GM21786 (cell line): ENCODE data around the gene DNMT3B.
"Not testable (repeated sequence)": the region's sequence is repeated elsewhere in the genome, so short reads cannot be mapped to it uniquely, and the experiment has no call there.

Source experiments
- ATAC-seq: cut with Tn5 transposase; IDR thresholded peaks from one replicate; pipeline ENCODE4 v1.9.1; 2021; ENCODE audit not compliant: unreplicated experiment

Gene DNMT3B

DNA sequence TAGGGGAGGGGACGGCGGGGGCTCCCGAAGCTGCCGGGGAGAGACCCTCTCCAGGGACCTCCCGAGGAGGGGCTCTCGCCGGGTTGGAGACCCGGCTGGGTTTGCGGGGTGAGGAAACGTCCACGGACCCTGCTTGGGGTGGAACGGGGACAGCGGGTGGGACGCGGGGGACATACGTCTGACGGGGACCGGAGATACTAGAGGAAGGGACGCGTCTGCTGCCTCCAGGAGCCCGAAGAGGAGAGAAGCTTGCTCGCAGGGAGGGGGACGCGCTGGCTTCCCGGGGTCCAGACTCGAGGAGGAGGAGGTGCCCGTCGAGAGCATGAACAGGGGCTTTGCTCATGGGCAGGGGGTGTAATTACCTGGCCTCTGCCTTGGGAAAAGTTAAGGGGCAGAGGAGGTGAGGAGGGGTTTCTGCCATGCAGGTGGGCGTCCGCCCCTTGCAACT lies 593 bp downstream of the DNMT3B start:
- ATAC-seq, result no peak

DNA sequence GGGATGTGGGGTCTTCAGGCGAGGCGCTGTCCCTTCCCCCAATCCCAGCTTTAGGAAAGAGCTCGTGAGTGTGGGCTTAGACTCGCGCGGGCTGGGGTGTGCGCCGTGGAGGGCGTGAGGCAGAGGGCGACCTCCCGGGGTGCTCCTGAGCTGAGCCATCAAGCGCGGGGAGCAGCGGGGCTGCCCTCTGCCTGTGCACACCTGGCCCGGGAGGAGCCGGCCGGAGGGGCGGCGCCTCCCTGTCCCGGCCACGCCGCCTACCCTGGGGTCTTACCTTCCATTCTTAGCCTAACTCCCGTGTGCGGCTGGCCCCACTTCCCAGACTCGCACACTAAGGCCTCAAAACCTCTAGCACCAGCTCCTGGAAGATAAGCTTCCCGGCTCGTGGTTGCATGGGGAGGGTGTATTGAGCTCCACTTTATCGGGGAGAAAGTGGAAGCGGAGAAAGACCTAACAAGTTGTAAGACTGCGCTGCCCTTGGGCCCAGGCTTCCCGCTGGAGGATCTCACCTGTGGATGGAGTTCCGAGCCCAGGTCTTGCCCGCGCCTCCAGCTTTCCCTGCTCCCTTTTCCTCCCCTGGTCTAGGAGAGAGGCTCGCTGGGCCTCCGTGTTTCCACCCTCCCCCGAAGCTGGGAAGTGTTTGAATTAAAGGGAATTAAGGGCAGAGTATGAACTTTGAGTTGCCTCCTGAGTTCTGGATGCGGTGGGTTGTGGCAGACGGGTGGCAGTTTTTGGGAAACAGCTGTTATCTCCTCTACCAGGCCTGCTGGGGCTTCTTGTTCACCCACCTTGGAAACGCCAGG lies 1.2 kb downstream of the DNMT3B start:
- ATAC-seq, result no peak

DNA sequence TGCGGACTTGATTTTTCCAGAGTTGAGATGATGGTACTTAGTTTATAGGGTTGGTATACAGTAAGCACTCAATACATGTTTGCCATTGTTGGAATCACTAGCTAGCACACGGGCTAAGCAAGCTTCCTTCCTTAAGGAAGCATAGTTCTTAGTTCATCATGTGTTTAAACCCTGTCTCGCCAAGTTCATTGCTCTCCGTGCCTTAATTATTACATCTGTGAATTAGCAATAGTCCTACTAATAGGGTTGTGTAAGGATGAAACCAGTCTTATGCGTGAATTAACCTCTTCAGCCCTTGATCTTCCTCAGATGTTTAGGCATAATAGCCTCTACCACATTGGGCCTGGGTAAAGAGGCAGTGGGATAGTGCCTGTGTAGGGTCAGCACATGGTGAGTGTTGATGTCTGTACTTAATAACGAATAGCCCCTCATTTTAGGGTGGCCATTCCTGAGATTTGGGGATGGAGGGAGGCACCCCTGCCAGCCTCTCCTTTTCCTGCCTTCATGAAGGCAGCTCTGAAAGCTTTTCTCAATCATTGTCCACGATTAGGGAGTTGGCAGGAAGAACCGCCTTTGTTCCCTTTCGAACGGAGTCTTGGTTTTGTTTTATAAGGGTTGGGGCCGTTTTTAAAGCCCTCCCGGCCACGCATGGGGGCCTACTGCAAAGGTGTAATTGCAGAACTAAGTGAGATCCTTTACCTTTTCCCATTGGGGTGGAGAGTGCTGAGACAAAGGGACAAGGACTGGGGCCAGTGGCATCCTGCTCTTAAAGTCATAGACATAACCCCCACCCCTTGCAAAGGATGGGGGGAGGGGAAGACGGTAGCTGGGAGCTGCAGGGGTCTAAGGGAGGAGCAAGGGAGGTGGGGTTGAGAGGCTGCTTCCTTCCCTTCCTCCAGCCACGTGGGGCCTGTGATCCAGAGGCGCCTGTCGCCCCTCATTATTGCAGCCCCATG lies 2.1 kb downstream of the DNMT3B start:
- no peak for ATAC-seq

GRCh38 chr20:32765230-32765875 lies 3.2 kb downstream of the DNMT3B start:
- ATAC-seq, result not testable (repeated sequence)

- ATAC-seq, result no peak
Observed at GRCh38 chr20:32767418-32768198, 5.4 kb downstream of the DNMT3B start.

DNA sequence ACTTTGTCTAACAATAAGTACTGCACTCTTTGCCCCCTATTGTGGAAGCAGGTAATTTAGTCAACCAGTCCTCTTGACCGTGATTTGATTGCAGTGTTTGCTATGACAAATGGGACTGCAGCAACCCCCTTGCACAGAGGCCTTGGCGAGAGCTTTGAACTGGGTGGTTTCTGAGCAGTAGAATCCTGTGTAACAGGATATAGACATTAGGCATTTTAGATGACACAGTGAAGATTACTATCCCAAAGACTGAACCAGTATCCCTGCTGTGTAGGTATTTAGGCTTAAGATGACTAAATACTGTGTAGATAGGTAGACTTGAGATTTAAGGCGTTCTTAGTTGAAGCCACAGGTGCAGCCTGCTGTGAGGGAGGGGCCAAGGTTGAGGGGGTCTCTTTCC lies 9.9 kb downstream of the DNMT3B start:
- ATAC-seq, result no peak

DNA sequence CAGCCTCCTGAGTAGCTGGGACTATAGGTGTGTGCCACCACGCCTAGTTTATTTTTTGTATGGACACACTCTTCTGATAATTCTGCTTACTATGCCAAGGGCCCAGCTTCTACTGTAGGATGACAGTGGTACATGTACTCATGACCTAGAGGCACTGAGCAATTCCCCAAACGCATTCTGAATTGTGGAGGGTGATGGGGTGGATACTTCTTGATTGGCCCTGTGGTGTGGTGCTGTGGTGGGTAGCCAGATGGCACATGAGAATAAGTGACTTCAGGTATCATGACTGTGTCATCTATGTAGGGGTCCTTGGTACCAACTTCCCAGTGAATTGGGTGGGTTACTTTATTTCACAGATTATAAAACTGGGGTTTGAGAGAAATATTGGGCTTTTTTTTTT lies 11.0 kb downstream of the DNMT3B start:
- ATAC-seq, result no peak

GRCh38 chr20:32773855-32774254 lies 11.7 kb downstream of the DNMT3B start:
- ATAC-seq, result no peak

- ATAC-seq, result no peak
Observed at GRCh38 chr20:32775336-32775991, 13.3 kb downstream of the DNMT3B start.

DNA sequence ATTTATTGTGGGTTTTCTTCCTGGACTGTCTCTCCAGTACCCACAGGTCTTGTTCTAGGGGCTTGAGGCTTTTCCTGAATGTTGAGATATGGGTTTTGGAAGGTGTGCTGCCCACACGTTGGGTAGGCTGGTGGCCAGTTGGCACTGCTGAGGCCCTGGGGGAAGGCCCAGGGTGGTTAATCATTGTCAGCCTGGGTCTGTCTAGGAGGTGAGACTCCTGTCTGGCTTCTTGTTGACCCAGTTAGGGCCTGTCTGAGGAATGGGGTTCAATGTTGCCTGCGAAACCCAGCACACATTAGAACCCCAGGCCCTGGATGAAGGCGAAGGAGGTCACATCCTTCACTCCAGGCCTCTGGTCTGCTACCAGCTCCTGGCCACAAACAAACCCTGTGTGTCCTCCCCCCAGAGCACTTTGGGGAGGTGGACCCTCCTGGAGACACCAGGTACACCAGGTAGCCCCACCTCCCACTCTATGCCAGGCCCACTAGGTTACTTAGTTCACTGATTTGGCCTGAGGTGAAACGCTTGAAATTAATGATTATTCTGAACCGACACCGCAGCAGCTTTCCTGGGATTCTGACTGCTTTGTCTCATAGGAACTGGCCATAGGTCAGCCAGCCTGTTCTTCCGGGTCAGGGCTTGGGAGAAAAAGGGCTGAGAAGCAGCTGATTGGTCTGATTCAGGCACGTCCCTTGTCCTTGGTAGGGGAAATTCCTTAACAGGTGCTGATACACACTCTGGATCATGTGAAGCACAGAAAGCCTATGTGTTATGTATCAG lies 15.2 kb downstream of the DNMT3B start:
- ATAC-seq, result no peak

- ATAC-seq, result no peak
Observed at GRCh38 chr20:32779500-32780211, 17.5 kb downstream of the DNMT3B start.

GRCh38 chr20:32780278-32780677 lies 18.1 kb downstream of the DNMT3B start:
- no peak for ATAC-seq

DNA sequence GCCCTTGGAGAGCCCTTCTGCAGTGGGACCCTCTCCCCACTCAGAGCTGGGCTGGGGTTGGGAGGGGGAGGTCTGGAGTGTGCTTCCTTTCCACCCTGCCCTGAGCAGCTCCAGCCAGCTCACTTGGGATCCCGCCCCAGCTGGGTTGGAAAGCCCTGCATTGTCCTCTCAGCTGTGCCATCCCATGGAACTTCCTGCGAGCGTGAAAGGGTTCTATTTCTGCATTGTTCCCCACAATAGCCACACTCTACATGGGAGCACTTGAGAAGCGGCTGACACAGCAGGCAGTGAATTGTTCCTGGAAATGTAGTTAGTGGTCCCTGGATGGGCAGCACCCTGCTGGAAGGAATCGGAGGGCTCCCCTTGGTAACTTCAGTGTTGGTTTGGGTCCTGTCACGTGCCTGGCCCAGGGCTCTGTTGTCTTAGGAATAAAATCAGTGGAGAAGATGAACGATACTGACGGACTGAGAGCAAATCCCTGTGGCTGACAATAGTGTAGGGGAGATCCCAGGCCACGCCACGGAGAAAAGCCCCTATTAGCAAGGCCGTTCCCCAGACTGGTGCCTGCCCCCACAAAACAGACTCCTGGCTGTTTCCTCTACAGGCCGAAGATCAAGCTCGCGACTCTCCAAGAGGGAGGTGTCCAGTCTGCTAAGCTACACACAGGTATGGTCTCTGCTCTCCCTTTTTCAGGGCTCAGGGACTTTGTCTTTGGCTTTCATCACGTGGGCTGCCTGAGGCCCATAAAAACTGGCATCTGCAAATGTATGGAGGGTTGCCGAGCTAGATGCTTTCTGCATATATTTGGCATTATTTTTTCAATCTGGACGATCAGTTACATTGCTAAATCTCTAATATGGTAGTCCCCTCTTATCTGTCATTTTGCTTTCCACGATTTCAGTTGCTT lies 18.8 kb downstream of the DNMT3B start:
- ATAC-seq, result no peak

GRCh38 chr20:32784369-32785080 lies 22.3 kb downstream of the DNMT3B start:
- ATAC-seq, result no peak

DNA sequence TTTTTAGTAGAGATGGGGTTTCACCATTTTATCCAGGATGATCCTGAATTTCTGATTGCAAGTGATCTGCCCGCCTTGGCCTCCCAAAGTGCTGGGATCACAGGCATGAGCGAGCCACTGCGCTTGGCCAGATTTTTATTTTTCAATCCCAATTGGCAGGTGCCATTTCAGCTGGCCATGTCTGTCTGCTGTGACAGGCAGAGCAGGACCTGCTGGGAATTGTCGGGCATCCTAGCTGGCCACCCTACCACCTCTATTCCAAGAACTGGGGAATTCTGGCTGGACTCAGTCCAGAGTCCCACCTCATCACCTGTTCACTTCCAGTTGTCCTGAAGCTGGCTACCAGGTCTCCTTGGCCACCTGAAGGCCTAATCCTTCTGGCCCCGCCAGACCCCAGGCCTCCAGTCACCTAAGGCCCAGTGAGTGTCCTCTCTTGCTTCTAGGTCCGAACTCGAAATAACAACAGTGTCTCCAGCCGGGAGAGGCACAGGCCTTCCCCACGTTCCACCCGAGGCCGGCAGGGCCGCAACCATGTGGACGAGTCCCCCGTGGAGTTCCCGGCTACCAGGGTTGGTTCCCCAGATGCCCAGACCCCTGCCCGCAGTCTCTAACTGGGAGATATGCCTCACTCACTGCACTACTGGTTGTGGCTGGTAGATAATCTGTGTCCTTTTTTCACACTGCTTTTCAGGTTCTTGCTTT lies 24.0 kb downstream of the DNMT3B start:
- ATAC-seq, result no peak

- ATAC-seq, result no peak
Observed at GRCh38 chr20:32787168-32787567, 25.0 kb downstream of the DNMT3B start.
